Caco-2 (cell line): ENCODE data around the gene PNPLA3. TPM values are rescaled to one million over a fixed set of nuclear protein-coding genes. Genes with fewer than 3 reads are reported as not detected.

ENCODE experiments used
- BruUV-seq: library from RNA; stranded (reverse); fragments of 400-500 nt; replicated peaks from 2 replicates; lab custom pipeline; 2021; lab: Mats Ljungman, UMichigan
- CTCF ChIA-PET: fragments of 300-600 bp; sonication (Branson Sonifier 250); formaldehyde crosslinking; loops from one replicate; lab custom pipeline; 2022; ENCODE audit warnings: antibody characterized with exemption; lab: Charles Lee
- POLR2A ChIA-PET: fragments of 300-600 bp; sonication (Branson Sonifier 250); formaldehyde crosslinking; loops from one replicate; lab custom pipeline; 2022; ENCODE audit warnings: antibody characterized with exemption; lab: Charles Lee
- DNase-seq, 2 experiments: peaks; one replicate each; pipeline versions ENCODE4 v3.0.0 to v3.0.0-alpha.2; 2020 to 2022
- H3K27me3 ChIP-seq: replicated peaks from 2 replicates; pipeline ENCODE4 v1.6.0; 2011; ENCODE audit warnings: low read length; ENCODE audit not compliant: control insufficient read depth, insufficient read depth
- H3K36me3 ChIP-seq: 2 replicates; pipeline ENCODE4 v1.5.1; 2011; ENCODE audit warnings: low read length; ENCODE audit not compliant: control insufficient read depth, insufficient read depth
- H3K4me1 ChIP-seq: fragments of 250-450 bp; sonication (Bioruptor Pico); 2 replicates; pipeline ENCODE4 v1.5.1; 2020; ENCODE audit warnings: mild to moderate bottlenecking
- H3K4me3 ChIP-seq: 2 replicates; pipeline ENCODE4 v1.5.1; 2011; ENCODE audit warnings: low read depth, mild to moderate bottlenecking, control low read depth, low read length
- H3K9me3 ChIP-seq: fragments of 250-450 bp; sonication (Bioruptor Pico); 2 replicates; pipeline ENCODE4 v1.5.1; 2020; ENCODE audit warnings: mild to moderate bottlenecking, moderate library complexity
- H3K27ac Mint-ChIP-seq: one replicate; pipeline ENCODE4 v1.8.0; 2022; ENCODE audit warnings: mixed read lengths; ENCODE audit not compliant: unreplicated experiment
- H3K27me3 Mint-ChIP-seq: one replicate; pipeline ENCODE4 v1.8.0; 2022; ENCODE audit warnings: mixed read lengths; ENCODE audit not compliant: insufficient read depth, unreplicated experiment
- H3K36me3 Mint-ChIP-seq: one replicate; pipeline ENCODE4 v1.8.0; 2022; ENCODE audit warnings: mild to moderate bottlenecking, mixed read lengths; ENCODE audit not compliant: insufficient read depth, unreplicated experiment
- H3K4me1 Mint-ChIP-seq: one replicate; pipeline ENCODE4 v1.8.0; 2022; ENCODE audit warnings: low read depth, mixed read lengths; ENCODE audit not compliant: unreplicated experiment
- H3K4me3 Mint-ChIP-seq: one replicate; pipeline ENCODE4 v1.8.0; 2022; ENCODE audit warnings: mild to moderate bottlenecking, moderate library complexity, mixed read lengths; ENCODE audit not compliant: unreplicated experiment
- H3K9me3 Mint-ChIP-seq: one replicate; pipeline ENCODE4 v1.8.0; 2022; ENCODE audit warnings: mixed read lengths; ENCODE audit not compliant: unreplicated experiment
- CTCF ChIP-seq, 2 experiments: fragments of 200-600 bp in 1 of 2; IDR thresholded peaks; 1 replicate in 1 of 2; 2 replicates in 1 of 2; pipeline versions ENCODE4 v1.5.1 to v1.8.0; 2011 to 2022; ENCODE audit warnings: antibody characterized with exemption in 1 of 2, control low read depth in 1 of 2, inconsistent platforms in 1 of 2, low read depth in 1 of 2, low read length in 1 of 2, mild to moderate bottlenecking in 1 of 2, moderate library complexity in 1 of 2; ENCODE audit not compliant: insufficient read depth in 1 of 2, severe bottlenecking in 1 of 2, unreplicated experiment in 1 of 2
- intact Hi-C: fragments of 100-400 bp; cut with micrococcal nuclease; formaldehyde crosslinking; loops from one replicate; pipeline ENCODE4 v1.10.0; 2022; ENCODE audit not compliant: unreplicated experiment
- total RNA-seq: library from RNA; stranded (reverse); gene quantifications from 2 replicates; pipeline ENCODE4 v1.2.3, GENCODE V29; 2022

Gene PNPLA3
- total RNA-seq, 1 experiment from 2014 or later = 5.0 TPM

- TF ChIP-seq CTCF (IDR thresholded peaks at IDR 0.05; ENCODE audit: insufficient read depth in 1 of 2, low read depth in 1 of 2, low read length in 1 of 2, severe bottlenecking in 1 of 2, unreplicated experiment in 1 of 2) = no peak
- Histone ChIP-seq H3K36me3 (no peaks in the 10 kb centered on the region), H3K9me3 (no peaks in the 10 kb centered on the region), H3K4me3 (no peak overlapping the region), H3K4me1 (no peaks in the 10 kb centered on the region), H3K27me3 (no peaks in the 10 kb centered on the region)
- Mint-ChIP-seq H3K36me3 (no peaks in the 10 kb centered on the region), H3K27ac (no peak overlapping the region), H3K4me3 (no peak overlapping the region), H3K4me1 (no peaks in the 10 kb centered on the region), H3K9me3 (no peaks in the 10 kb centered on the region), H3K27me3 (peaks cover 14% of the 10 kb centered on the region)
- no peak for DNase-seq
- ChIA-PET POLR2A (no interaction called here), CTCF (interaction anchor here (1.4 kb wide), 2 partner anchors 21 to 23 kb away, joined by 5 to 7 read pairs; no protein-coding TSS in a partner anchor)
- intact Hi-C loops = no loop called here
- BruUV-seq = no TSS peak
Observed at GRCh38 chr22:43905681-43906080, 17.9 kb upstream of the PNPLA3 start.

- intact Hi-C loops = no loop called here
- no peaks in the 10 kb centered on the region for H3K36me3 Mint-ChIP-seq
- H3K4me3 Mint-ChIP-seq = no peak overlapping the region
- POLR2A ChIA-PET = no interaction called here
- no peak for DNase-seq
- H3K36me3 ChIP-seq = no peaks in the 10 kb centered on the region
- H3K27ac Mint-ChIP-seq = no peak overlapping the region
- no peaks in the 10 kb centered on the region for H3K4me1 ChIP-seq
- TF ChIP-seq CTCF (IDR thresholded peaks at IDR 0.05; ENCODE audit: insufficient read depth in 1 of 2, low read depth in 1 of 2, low read length in 1 of 2, severe bottlenecking in 1 of 2, unreplicated experiment in 1 of 2) = no peak
- CTCF ChIA-PET = no interaction called here
- H3K4me3 ChIP-seq = no peak overlapping the region
- peaks cover 10% of the 10 kb centered on the region for H3K9me3 Mint-ChIP-seq
- H3K9me3 ChIP-seq = no peaks in the 10 kb centered on the region
- peaks cover 33% of the 10 kb centered on the region for H3K27me3 Mint-ChIP-seq
- no peaks in the 10 kb centered on the region for H3K27me3 ChIP-seq
- no TSS peak for BruUV-seq
- H3K4me1 Mint-ChIP-seq = no peaks in the 10 kb centered on the region
Observed at GRCh38 chr22:43909708-43910107, 13.9 kb upstream of the PNPLA3 start.

- BruUV-seq = no TSS peak
- H3K4me3 ChIP-seq = no peak overlapping the region
- H3K27ac Mint-ChIP-seq = no peak overlapping the region
- peaks cover 10% of the 10 kb centered on the region for H3K9me3 Mint-ChIP-seq
- DNase-seq = no peak
- no peaks in the 10 kb centered on the region for H3K27me3 ChIP-seq
- no peaks in the 10 kb centered on the region for H3K36me3 ChIP-seq
- CTCF ChIA-PET = no interaction called here
- H3K36me3 Mint-ChIP-seq = no peaks in the 10 kb centered on the region
- H3K4me3 Mint-ChIP-seq = no peak overlapping the region
- no peaks in the 10 kb centered on the region for H3K4me1 ChIP-seq
- POLR2A ChIA-PET = no interaction called here
- intact Hi-C loops = no loop called here
- H3K9me3 ChIP-seq = no peaks in the 10 kb centered on the region
- TF ChIP-seq CTCF (IDR thresholded peaks at IDR 0.05; ENCODE audit: insufficient read depth in 1 of 2, low read depth in 1 of 2, low read length in 1 of 2, severe bottlenecking in 1 of 2, unreplicated experiment in 1 of 2) = no peak
- H3K27me3 Mint-ChIP-seq = peaks cover 33% of the 10 kb centered on the region
- no peaks in the 10 kb centered on the region for H3K4me1 Mint-ChIP-seq
Observed at GRCh38 chr22:43910178-43910695, 13.4 kb upstream of the PNPLA3 start.
